HepG2 (cell line): ENCODE measurements around the gene FUCA1. TPM values are rescaled to one million over a fixed set of nuclear protein-coding genes. Genes with fewer than 3 reads are reported as not detected.

Source experiments
- AGO2 ChIP-seq: fragments of 200-400 bp; formaldehyde crosslinking; optimal IDR thresholded peaks from 2 replicates; pipeline ENCODE3; 2017; ENCODE audit warnings: mild to moderate bottlenecking, low read depth, low read length, moderate library complexity
- BHLHE40 ChIP-seq: IDR thresholded peaks from 2 replicates; pipeline ENCODE4 v1.6.1; 2011; ENCODE audit warnings: low read length, improper control_type of control experiment
- CREB1 ChIP-seq, 2 experiments: fragments of 450-650 bp in 1 of 2; IDR thresholded peaks; 2 replicates each; pipeline ENCODE4 v1.6.1; 2016 to 2017; ENCODE audit warnings: control low read depth in 1 of 2, mild to moderate bottlenecking in 1 of 2, missing compliant biosample characterization in 1 of 2, missing genetic modification characterization in 1 of 2
- MAX ChIP-seq: IDR thresholded peaks from 2 replicates; pipeline ENCODE4 v1.6.1; 2012; ENCODE audit warnings: inconsistent platforms
- MIXL1 ChIP-seq: IDR thresholded peaks from 2 replicates; pipeline ENCODE4 v1.6.1; 2016
- PITX1 ChIP-seq: sonication (generic); formaldehyde crosslinking; IDR thresholded peaks from 2 replicates; pipeline ENCODE4 v1.5.1; 2020; ENCODE audit warnings: mild to moderate bottlenecking, missing genetic modification reagents
- PPARG ChIP-seq: conservative IDR thresholded peaks from 2 replicates; pipeline ENCODE4 v1.6.1; 2016; ENCODE audit warnings: missing biosample characterization, missing genetic modification reagents
- SALL1 ChIP-seq: sonication (generic); formaldehyde crosslinking; IDR thresholded peaks from 2 replicates; pipeline ENCODE4 v1.8.0; 2022; ENCODE audit warnings: mild to moderate bottlenecking, missing genetic modification reagents
- SIN3B ChIP-seq: fragments of 150-350 bp; IDR thresholded peaks from 2 replicates; pipeline ENCODE4 v1.6.1; 2014; ENCODE audit warnings: low read length
- SNRNP70 ChIP-seq: fragments of 200-400 bp; formaldehyde crosslinking; IDR thresholded peaks from 2 replicates; pipeline ENCODE4 v1.6.1; 2017; ENCODE audit warnings: mild to moderate bottlenecking, low read depth, low read length, moderate library complexity
- TBL1XR1 ChIP-seq: fragments of 150-350 bp; IDR thresholded peaks from 2 replicates; pipeline ENCODE4 v1.6.1; 2014; ENCODE audit warnings: borderline replicate concordance, low read length; ENCODE audit not compliant: partially characterized antibody
- ZHX2 ChIP-seq, 2 experiments: sonication (generic) in 1 of 2; formaldehyde crosslinking in 1 of 2; IDR thresholded peaks; 2 replicates each; pipeline versions ENCODE4 v1.6.1 to v1.9.0; 2014 to 2022; ENCODE audit warnings: antibody characterized with exemption in 1 of 2, borderline replicate concordance in 1 of 2, inconsistent platforms in 1 of 2, low read depth in 1 of 2, missing genetic modification reagents in 1 of 2
- ZMAT3 ChIP-seq: sonication (generic); formaldehyde crosslinking; conservative IDR thresholded peaks from 2 replicates; pipeline ENCODE4 v1.7.0; 2021; ENCODE audit warnings: missing genetic modification reagents
- ZNF264 ChIP-seq: sonication (generic); formaldehyde crosslinking; IDR thresholded peaks from 2 replicates; pipeline ENCODE4 v1.4.0; 2020; ENCODE audit warnings: missing genetic modification reagents
- ZNF788 ChIP-seq: sonication (generic); formaldehyde crosslinking; IDR thresholded peaks from 2 replicates; pipeline ENCODE4 v1.5.0; 2020; ENCODE audit warnings: mild to moderate bottlenecking, missing genetic modification reagents, borderline replicate concordance
- polyA plus RNA-seq, 8 experiments: library from polyadenylated mRNA; depleted of rRNA in 3 of 8; stranded (reverse) in 7 of 8; unstranded in 1 of 8; fragments of >200 nt; fragmentation: Illumina TruSeq in 4 of 8; extraction: Trizol in 4 of 8; gene quantifications; 2 replicates each; pipeline versions ENCODE4 v1.2.1 to v1.2.3, GENCODE V29; 2011 to 2016; ENCODE audit warnings: low read depth in 4 of 8, missing spikeins in 1 of 8, mixed read lengths in 1 of 8; ENCODE audit not compliant: insufficient read depth in 1 of 8
- total RNA-seq, 5 experiments: library from RNA; depleted of rRNA; stranded (reverse); fragments of >200 nt; fragmentation: Illumina TruSeq; extraction: Trizol; gene quantifications; 2 replicates each; pipeline ENCODE4 v1.2.3, GENCODE V29; 2016; ENCODE audit warnings: low read depth in 1 of 5
- TF ChIP-seq, protein P1 (sequence below): sonication (generic); formaldehyde crosslinking; conservative IDR thresholded peaks from 2 replicates; pipeline ENCODE4 v1.8.0; 2022; ENCODE audit warnings: missing genetic modification reagents
- TF ChIP-seq, protein P2 (sequence below): sonication (generic); formaldehyde crosslinking; IDR thresholded peaks from 2 replicates; pipeline ENCODE4 v1.4.0; 2020; ENCODE audit warnings: missing genetic modification reagents

Gene FUCA1
- total and polyA plus RNA-seq, 2 of the 13 experiments (the other 11 are each of a cell fraction or from before 2014, with no cell fraction given): 32.7 to 33.6 TPM

DNA sequence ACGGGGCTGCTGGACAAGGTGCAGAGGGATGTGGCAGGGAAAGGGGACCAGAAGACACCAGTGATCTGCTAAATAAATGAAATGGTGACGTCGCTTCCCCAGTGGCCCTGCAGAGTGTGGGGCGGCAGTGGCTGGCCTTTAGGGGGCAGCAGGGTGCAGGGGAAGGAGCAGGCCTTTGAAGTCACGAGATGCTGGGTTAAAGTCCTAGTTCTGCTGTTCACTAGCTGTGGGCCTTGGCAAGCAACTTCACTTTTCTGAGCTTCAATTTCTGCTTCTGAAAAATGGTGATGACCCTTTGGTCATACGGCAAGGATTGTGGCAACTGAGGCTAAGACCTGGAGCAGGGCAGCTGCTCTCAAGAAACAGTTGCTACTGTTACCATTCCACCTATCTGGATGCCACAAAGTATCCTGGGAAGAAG lies 58.3 kb downstream of the FUCA1 start (continued):
- no peak for TF ChIP-seq ZNF264 (CRISPR knock-in tag)
- 0 out of 2 replicates have a peak, but pooled peaks have one; percentile 38 for TF ChIP-seq SIN3B
- TF ChIP-seq, protein P1, sequence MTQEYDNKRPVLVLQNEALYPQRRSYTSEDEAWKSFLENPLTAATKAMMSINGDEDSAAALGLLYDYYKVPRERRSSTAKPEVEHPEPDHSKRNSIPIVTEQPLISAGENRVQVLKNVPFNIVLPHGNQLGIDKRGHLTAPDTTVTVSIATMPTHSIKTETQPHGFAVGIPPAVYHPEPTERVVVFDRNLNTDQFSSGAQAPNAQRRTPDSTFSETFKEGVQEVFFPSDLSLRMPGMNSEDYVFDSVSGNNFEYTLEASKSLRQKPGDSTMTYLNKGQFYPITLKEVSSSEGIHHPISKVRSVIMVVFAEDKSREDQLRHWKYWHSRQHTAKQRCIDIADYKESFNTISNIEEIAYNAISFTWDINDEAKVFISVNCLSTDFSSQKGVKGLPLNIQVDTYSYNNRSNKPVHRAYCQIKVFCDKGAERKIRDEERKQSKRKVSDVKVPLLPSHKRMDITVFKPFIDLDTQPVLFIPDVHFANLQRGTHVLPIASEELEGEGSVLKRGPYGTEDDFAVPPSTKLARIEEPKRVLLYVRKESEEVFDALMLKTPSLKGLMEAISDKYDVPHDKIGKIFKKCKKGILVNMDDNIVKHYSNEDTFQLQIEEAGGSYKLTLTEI (CRISPR knock-in tag): no peak
- peak; percentile 12; the same call in 1 of the 2 replicates for TF ChIP-seq PPARG (CRISPR knock-in tag)
- no peak for TF ChIP-seq AGO2
- TF ChIP-seq SALL1 (CRISPR knock-in tag): peak; percentile 75
- no peak for TF ChIP-seq SNRNP70
- no peak for TF ChIP-seq ZHX2 (IDR thresholded peaks at IDR 0.05; ENCODE audit: low read depth)
- TF ChIP-seq ZHX2 (CRISPR knock-in tag; IDR thresholded peaks at IDR 0.05; ENCODE audit: borderline replicate concordance): no peak
- 0 out of 2 replicates have a peak, but pooled peaks have one; percentile 13 for TF ChIP-seq PITX1 (CRISPR knock-in tag)
- peak; percentile 68 for TF ChIP-seq CREB1 (IDR thresholded peaks at IDR 0.05)
- peak; percentile 67; the same call in 1 of the 2 replicates for TF ChIP-seq CREB1 (CRISPR knock-in tag; IDR thresholded peaks at IDR 0.05)
- TF ChIP-seq, protein P2, sequence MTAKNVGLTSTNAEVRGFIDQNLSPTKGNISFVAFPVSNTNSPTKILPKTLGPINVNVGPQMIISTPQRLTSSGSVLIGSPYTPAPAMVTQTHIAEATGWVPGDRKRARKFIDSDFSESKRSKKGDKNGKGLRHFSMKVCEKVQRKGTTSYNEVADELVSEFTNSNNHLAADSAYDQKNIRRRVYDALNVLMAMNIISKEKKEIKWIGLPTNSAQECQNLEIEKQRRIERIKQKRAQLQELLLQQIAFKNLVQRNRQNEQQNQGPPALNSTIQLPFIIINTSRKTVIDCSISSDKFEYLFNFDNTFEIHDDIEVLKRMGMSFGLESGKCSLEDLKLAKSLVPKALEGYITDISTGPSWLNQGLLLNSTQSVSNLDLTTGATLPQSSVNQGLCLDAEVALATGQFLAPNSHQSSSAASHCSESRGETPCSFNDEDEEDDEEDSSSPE (CRISPR knock-in tag): 0 out of 2 replicates have a peak, but pooled peaks have one; percentile 25
- TF ChIP-seq MAX: 0 out of 2 replicates have a peak, but pooled peaks have one; percentile 24
- TF ChIP-seq TBL1XR1: peak; percentile 34
- peak; percentile 100 for TF ChIP-seq BHLHE40
- peak; percentile 58; the same call in 1 of the 2 replicates for TF ChIP-seq ZNF788
- no peak for TF ChIP-seq ZMAT3 (CRISPR knock-in tag)
- peak; percentile 42; the same call in 1 of the 2 replicates for TF ChIP-seq MIXL1 (CRISPR knock-in tag)
